ENCODE results near the gene TGM3.

Gene TGM3

DNA sequence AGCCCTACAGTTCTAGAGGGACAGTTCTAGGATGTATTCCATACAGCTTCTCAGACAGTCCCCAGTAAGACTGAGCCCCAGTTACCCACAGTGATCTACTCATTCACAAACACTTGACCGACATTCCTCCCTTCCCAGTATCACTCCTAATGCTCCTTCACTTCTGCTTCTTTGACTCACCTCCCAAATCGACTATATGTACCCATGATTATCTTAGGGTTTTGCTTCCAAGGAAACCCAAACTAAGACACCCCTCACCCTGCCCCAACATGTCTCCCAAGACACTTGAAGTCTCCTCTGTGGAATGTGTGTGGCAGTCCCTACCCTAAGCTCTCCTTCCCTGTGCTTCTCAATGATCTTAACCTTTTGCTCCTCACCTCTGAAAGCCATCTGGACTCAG lies 61.3 kb downstream of the TGM3 start:
- TF ChIP-seq POLR2AphosphoS5 (IDR thresholded peaks at IDR 0.05; ENCODE audit: low read depth, low read length) (no peak), TAF1 (IDR thresholded peaks at IDR 0.05; ENCODE audit: borderline replicate concordance, insufficient read depth, low read length) (no peak), SIN3A (IDR thresholded peaks at IDR 0.05; ENCODE audit: borderline replicate concordance, insufficient read depth, low read length) (no peak)
- TF ChIP-seq, protein P1, sequence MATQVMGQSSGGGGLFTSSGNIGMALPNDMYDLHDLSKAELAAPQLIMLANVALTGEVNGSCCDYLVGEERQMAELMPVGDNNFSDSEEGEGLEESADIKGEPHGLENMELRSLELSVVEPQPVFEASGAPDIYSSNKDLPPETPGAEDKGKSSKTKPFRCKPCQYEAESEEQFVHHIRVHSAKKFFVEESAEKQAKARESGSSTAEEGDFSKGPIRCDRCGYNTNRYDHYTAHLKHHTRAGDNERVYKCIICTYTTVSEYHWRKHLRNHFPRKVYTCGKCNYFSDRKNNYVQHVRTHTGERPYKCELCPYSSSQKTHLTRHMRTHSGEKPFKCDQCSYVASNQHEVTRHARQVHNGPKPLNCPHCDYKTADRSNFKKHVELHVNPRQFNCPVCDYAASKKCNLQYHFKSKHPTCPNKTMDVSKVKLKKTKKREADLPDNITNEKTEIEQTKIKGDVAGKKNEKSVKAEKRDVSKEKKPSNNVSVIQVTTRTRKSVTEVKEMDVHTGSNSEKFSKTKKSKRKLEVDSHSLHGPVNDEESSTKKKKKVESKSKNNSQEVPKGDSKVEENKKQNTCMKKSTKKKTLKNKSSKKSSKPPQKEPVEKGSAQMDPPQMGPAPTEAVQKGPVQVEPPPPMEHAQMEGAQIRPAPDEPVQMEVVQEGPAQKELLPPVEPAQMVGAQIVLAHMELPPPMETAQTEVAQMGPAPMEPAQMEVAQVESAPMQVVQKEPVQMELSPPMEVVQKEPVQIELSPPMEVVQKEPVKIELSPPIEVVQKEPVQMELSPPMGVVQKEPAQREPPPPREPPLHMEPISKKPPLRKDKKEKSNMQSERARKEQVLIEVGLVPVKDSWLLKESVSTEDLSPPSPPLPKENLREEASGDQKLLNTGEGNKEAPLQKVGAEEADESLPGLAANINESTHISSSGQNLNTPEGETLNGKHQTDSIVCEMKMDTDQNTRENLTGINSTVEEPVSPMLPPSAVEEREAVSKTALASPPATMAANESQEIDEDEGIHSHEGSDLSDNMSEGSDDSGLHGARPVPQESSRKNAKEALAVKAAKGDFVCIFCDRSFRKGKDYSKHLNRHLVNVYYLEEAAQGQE (IDR thresholded peaks at IDR 0.05; ENCODE audit: insufficient read depth in 1 of 2, low read depth in 2 of 2, low read length in 2 of 2), result no peak

DNA sequence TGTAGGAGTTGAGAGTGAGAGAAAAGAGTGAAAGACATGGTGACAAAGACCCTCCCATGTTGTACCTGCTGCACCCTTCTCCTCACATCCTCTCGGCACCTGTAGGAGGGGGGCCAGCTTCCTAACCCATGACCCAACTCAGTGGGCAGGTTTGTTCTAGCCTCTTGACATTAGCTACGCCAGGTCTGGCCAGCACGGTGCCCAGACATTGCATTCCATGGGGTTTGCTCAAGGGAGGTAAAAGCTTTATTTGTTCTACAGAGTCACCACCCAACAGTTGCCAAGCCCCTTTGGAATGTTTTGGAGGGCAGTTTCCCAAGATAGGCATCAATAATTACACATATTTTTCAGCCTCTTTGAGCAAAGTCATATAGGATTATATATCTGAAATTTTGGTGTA lies 62.2 kb downstream of the TGM3 start:
- TF ChIP-seq TAF1 (IDR thresholded peaks at IDR 0.05; ENCODE audit: borderline replicate concordance, insufficient read depth, low read length) (no peak), FOXP2 (optimal IDR thresholded peaks at IDR 0.05; ENCODE audit: borderline replicate concordance, extremely low read depth, extremely low read length, insufficient read depth) (no peak), POLR2AphosphoS5 (IDR thresholded peaks at IDR 0.05; ENCODE audit: low read depth, low read length) (no peak)
- TF ChIP-seq, protein P1 (IDR thresholded peaks at IDR 0.05; ENCODE audit: insufficient read depth in 1 of 2, low read depth in 2 of 2, low read length in 2 of 2), result no peak

DNA sequence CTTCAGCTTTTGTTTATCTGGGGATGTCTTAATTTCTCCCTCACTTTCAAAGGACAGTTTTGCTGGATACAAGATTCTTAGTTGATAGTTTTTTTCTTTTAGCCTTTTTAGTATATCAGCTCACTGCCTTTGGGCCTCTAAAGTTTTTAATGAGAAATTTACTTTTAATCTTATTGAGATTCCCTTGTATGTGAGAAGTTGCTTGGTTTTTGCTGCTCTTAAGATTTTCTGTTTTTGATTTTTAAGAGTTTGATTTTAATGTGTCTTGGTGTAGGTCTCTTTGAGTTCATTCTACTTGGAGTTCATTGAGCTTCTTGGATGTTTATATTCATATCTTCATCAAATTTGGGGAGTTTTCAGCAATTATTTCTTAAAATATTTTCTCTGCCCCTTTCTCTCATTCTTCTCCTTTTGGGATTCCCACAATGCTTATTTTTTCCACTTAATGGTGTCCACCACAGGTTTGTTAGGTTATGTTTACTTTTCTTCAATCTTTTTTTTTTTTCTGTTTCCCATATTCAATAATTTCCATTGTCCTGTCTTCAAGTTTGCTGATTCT lies 65.3 kb downstream of the TGM3 start:
- TF ChIP-seq, protein P1 (IDR thresholded peaks at IDR 0.05; ENCODE audit: insufficient read depth in 1 of 2, low read depth in 2 of 2, low read length in 2 of 2), result no peak
- TF ChIP-seq FOXP2 (optimal IDR thresholded peaks at IDR 0.05; ENCODE audit: borderline replicate concordance, extremely low read depth, extremely low read length, insufficient read depth), result no peak
- no peak for TF ChIP-seq SIN3A (IDR thresholded peaks at IDR 0.05; ENCODE audit: borderline replicate concordance, insufficient read depth, low read length)
- no peak for TF ChIP-seq TAF1 (IDR thresholded peaks at IDR 0.05; ENCODE audit: borderline replicate concordance, insufficient read depth, low read length)
- no peak for TF ChIP-seq POLR2AphosphoS5 (IDR thresholded peaks at IDR 0.05; ENCODE audit: low read depth, low read length)

DNA sequence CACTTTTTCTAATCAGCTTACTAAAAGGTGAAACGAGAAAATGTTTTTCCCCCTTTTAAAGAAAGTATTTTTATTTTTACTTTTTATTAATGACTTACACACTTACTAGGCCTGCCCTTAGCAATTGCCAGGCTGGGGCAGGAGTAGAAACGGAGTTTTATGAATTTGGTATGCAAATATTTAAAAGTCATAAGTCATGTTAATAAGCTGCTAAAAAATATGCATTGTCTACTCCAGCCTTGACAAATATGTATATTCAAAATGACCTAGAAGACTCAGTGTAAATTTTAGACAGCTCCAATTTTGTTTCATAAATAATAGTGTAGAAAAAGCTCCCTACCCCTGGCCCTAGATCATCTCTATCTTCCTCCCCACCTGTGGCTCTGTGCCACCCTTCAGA lies 67.4 kb downstream of the TGM3 start:
- TF ChIP-seq, protein P1 (IDR thresholded peaks at IDR 0.05; ENCODE audit: insufficient read depth in 1 of 2, low read depth in 2 of 2, low read length in 2 of 2), result no peak
- TF ChIP-seq FOXP2 (optimal IDR thresholded peaks at IDR 0.05; ENCODE audit: borderline replicate concordance, extremely low read depth, extremely low read length, insufficient read depth), result no peak
- no peak for TF ChIP-seq SIN3A (IDR thresholded peaks at IDR 0.05; ENCODE audit: borderline replicate concordance, insufficient read depth, low read length)

DNA sequence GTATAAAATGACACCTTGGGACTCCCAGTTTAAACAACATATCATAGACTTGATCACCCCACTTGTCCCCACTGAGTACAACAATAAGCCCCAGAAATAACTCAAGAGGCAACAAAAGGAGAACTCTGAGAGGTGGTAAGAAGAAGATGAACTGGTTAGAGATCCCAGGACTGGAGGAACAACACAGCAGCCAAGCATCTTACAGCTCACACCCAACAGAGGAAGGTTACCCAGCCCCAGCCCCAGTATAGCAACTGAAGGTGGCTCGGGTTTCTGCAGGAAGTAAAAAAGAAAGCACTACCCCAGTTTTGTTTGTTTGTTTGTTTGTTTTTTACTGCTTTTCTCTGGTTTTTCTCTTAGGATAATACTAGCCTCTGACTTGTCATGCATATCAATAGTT lies 67.8 kb downstream of the TGM3 start:
- TF ChIP-seq, protein P1 (IDR thresholded peaks at IDR 0.05; ENCODE audit: insufficient read depth in 1 of 2, low read depth in 2 of 2, low read length in 2 of 2), result no peak
- TF ChIP-seq POLR2AphosphoS5 (IDR thresholded peaks at IDR 0.05; ENCODE audit: low read depth, low read length) (no peak), TAF1 (IDR thresholded peaks at IDR 0.05; ENCODE audit: borderline replicate concordance, insufficient read depth, low read length) (no peak), SIN3A (IDR thresholded peaks at IDR 0.05; ENCODE audit: borderline replicate concordance, insufficient read depth, low read length) (no peak), FOXP2 (optimal IDR thresholded peaks at IDR 0.05; ENCODE audit: borderline replicate concordance, extremely low read depth, extremely low read length, insufficient read depth) (no peak)
